Stomach (tissue), 9 donors: ENCODE data around the gene OR13D1. TPM values are rescaled to one million over a fixed set of nuclear protein-coding genes. Genes with fewer than 3 reads are reported as not detected.
A peak's percentile ranks its signal among the peaks of the same experiment; 100 is the strongest.

Source experiments
- DNase-seq, 2 donors: peaks; one replicate each; pipeline versions ENCODE4 v3.0.0 to v3.0.0-alpha.2; 2013 to 2019
- H3K27ac ChIP-seq, 5 donors: fragments of 200-600 bp in 4 of 5; sonication (generic) in 4 of 5; one replicate each; pipeline ENCODE4 v1.5.1; 2013 to 2019; ENCODE audit warnings: mild to moderate bottlenecking in 1 of 5, moderate library complexity in 1 of 5
- H3K27me3 ChIP-seq, 3 donors: fragments of 200-600 bp; sonication (generic); one replicate each; pipeline ENCODE4 v1.5.1; 2017 to 2019; ENCODE audit warnings: mixed run types in 1 of 3
- H3K36me3 ChIP-seq, 4 donors: fragments of 200-600 bp; sonication (generic); 1 replicate in 3 of 4; 2 replicates in 1 of 4; pipeline ENCODE4 v1.5.1; 2016 to 2019
- H3K4me1 ChIP-seq, 4 donors: fragments of 200-600 bp; sonication (generic); one replicate each; pipeline ENCODE4 v1.5.1; 2016 to 2019
- H3K4me3 ChIP-seq, 4 donors: fragments of 200-600 bp; sonication (generic) in 3 of 4; one replicate each; pipeline ENCODE4 v1.5.1; 2016 to 2019; ENCODE audit warnings: mild to moderate bottlenecking in 1 of 4
- H3K9me3 ChIP-seq, 4 donors: fragments of 200-600 bp; sonication (generic); one replicate each; pipeline ENCODE4 v1.5.1; 2016 to 2019
- EP300 ChIP-seq: sonication (generic); formaldehyde crosslinking; IDR thresholded peaks from one replicate; pipeline ENCODE4 v1.6.1; 2017; ENCODE audit warnings: antibody characterized with exemption
- POLR2A ChIP-seq, 4 donors: fragments of 450-650 bp; IDR thresholded peaks; one replicate each; pipeline ENCODE4 v1.6.1; 2016; ENCODE audit warnings: antibody characterized with exemption in 4 of 4, control low read depth in 2 of 4, mild to moderate bottlenecking in 1 of 4, moderate library complexity in 1 of 4
- POLR2AphosphoS5 ChIP-seq, 3 donors: sonication (generic); formaldehyde crosslinking; IDR thresholded peaks; one replicate each; pipeline ENCODE4 v1.6.1; 2016; ENCODE audit warnings: antibody characterized with exemption in 3 of 3
- WGBS, 5 donors: extraction: QIAGEN DNeasy Blood & Tissue Kit in 3 of 5; methylation state at CpG; one replicate each; pipeline versions ENCODE4 v1.1.5 to v1.1.7; 2013 to 2018; 5-methylcytosine and 5-hydroxymethylcytosine counted together
- intact Hi-C: fragments of 100-400 bp; cut with DNase I; formaldehyde crosslinking; loops from one replicate; pipeline ENCODE4 v1.15.1; 2023; ENCODE audit warnings: low total_unique reads
- polyA plus RNA-seq, 3 donors: library from polyadenylated mRNA; stranded (reverse); fragments of 200-250 nt; gene quantifications; one replicate each; pipeline ENCODE4 v1.2.3, GENCODE V29; 2013
- total RNA-seq, 5 donors: library from RNA; depleted of rRNA; stranded (reverse); fragments of >200 nt; gene quantifications; one replicate each; pipeline versions ENCODE4 v1.1.0 to v1.2.3, GENCODE V29; 2014 to 2016
- TF ChIP-seq, protein P1 (sequence below), 7 experiments: fragments of 450-650 bp in 4 of 7; fragments of 200-600 bp in 3 of 7; sonication (generic) in 3 of 7; IDR thresholded peaks; one replicate each; pipeline ENCODE4 v1.5.1; 2016 to 2019; ENCODE audit warnings: antibody characterized with exemption in 7 of 7, control low read depth in 2 of 7, mild to moderate bottlenecking in 1 of 7
- donor health status: healthy with polysubstance abuse.
- donor health status: Bipolar disorder and iron deficiency.
- donor health status: healthy.

OR13D1 gene
- total and polyA plus RNA-seq, 8 donors = not detected

DNA sequence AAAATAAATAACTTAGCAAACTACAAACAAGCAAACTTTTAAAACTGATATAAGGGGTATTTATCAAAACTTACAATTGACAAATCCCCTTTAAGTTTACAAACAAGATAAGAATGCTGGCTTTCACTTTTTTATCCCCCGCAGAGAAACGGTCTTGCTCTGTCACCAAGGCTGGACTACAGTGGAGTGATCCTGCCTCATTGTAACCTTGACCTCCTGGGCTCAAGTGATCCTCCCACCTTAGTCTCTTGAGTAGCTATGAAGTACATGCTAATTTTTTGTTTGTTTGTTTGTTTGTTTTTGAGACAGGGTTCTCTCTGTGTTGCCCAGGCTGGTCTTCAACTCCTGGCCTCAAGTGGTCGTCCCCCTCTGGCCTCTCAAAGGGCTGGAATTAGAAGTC, 44.1 kb downstream of the OR13D1 start:
- no peak for DNase-seq
- 59 to 77% (median 62%) methylated on average over 3 of the region's 3 CpGs for WGBS, 5 donors
- H3K36me3 ChIP-seq = no peaks in the 10 kb centered on the region
- H3K9me3 ChIP-seq = no peaks in the 10 kb centered on the region
- H3K27me3 ChIP-seq = no peaks in the 10 kb centered on the region
- intact Hi-C loops = no loop called here
- no peaks in the 10 kb centered on the region for H3K4me1 ChIP-seq
- no peak overlapping the region for H3K4me3 ChIP-seq
- no peak overlapping the region for H3K27ac ChIP-seq
- no peak for TF ChIP-seq POLR2A (IDR thresholded peaks at IDR 0.05)
- TF ChIP-seq EP300 = no peak
- TF ChIP-seq, protein P1, sequence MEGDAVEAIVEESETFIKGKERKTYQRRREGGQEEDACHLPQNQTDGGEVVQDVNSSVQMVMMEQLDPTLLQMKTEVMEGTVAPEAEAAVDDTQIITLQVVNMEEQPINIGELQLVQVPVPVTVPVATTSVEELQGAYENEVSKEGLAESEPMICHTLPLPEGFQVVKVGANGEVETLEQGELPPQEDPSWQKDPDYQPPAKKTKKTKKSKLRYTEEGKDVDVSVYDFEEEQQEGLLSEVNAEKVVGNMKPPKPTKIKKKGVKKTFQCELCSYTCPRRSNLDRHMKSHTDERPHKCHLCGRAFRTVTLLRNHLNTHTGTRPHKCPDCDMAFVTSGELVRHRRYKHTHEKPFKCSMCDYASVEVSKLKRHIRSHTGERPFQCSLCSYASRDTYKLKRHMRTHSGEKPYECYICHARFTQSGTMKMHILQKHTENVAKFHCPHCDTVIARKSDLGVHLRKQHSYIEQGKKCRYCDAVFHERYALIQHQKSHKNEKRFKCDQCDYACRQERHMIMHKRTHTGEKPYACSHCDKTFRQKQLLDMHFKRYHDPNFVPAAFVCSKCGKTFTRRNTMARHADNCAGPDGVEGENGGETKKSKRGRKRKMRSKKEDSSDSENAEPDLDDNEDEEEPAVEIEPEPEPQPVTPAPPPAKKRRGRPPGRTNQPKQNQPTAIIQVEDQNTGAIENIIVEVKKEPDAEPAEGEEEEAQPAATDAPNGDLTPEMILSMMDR (IDR thresholded peaks at IDR 0.05) = no peak
- no peak for TF ChIP-seq POLR2AphosphoS5 (IDR thresholded peaks at IDR 0.05)

DNA sequence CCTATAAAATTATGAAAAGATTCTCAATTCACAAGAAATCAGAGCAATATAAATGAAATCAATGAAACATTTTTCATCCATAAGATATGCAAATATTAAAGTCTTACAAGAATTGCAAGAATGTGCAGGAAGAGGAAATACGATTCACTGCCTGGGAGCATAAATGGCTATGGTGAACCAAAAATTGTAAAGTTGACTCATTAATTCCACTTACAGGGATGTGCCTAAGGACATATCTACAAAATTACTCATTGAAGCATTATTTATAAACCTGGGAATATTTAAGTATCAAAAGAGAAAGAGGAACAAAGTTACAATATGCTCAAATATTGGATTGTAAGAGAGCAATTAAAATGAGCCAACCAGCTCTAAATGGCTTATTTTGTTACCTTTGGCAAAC, 46.3 kb downstream of the OR13D1 start:
- intact Hi-C loops = no loop called here
- Histone ChIP-seq H3K36me3 (no peaks in the 10 kb centered on the region), H3K4me3 (no peak overlapping the region), H3K9me3 (no peaks in the 10 kb centered on the region), H3K27ac (peak overlapping the region in 1 of 5 donors; percentile 7), H3K27me3 (no peaks in the 10 kb centered on the region), H3K4me1 (no peaks in the 10 kb centered on the region)
- 25 to 36% (median 30%) methylated on average over 1 of the region's 1 CpG for WGBS, 5 donors
- TF ChIP-seq EP300 = no peak
- no peak for TF ChIP-seq POLR2A (IDR thresholded peaks at IDR 0.05)
- TF ChIP-seq, protein P1 (IDR thresholded peaks at IDR 0.05) = no peak
- DNase-seq = no peak

DNA sequence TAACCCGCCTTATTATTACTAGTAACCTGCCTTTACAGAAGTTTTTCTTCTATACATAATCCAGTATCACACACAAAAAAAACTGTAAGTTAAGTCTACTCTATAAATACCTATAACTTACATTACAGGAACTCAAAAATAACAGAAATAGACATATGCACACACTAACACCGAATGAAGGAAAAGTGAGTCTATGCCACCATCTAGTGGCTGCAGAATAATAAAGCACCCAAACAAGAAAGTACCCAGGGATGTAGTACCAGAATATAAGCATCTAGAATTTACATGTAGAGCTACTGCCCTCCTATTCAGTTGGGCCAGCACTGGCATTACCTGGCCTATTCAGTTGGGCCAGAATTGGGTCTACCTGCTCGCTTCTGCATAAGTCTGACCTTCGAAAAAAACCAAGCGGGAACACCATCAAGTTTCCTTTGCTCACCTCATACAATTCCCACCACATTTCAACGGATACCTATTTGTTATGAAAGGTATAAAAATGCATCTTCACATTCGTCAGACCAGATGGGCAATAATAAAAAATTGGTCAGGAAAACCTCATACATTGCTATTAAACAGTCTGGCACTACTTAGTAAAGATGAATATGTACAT, 49.2 kb downstream of the OR13D1 start:
- intact Hi-C loops = no loop called here
- TF ChIP-seq POLR2A (IDR thresholded peaks at IDR 0.05) (no peak), POLR2AphosphoS5 (IDR thresholded peaks at IDR 0.05) (no peak)
- TF ChIP-seq, protein P1 (IDR thresholded peaks at IDR 0.05) = peak in 5 of 7 experiments; percentile 37 to 69 (median 51)
- Histone ChIP-seq H3K36me3 (no peaks in the 10 kb centered on the region), H3K27ac (no peak overlapping the region), H3K4me3 (no peak overlapping the region), H3K27me3 (no peaks in the 10 kb centered on the region), H3K9me3 (no peaks in the 10 kb centered on the region), H3K4me1 (peaks cover 0 to 9% (median 4%) of the 10 kb centered on the region in 4 donors)
- 27 to 34% (median 30%) methylated on average over 7 of the region's 7 CpGs for WGBS, 5 donors
- peak in 1 of 2 donors; percentile 89 for DNase-seq

Other genes with a start within 250 kb of the OR13D1 start
- gene OR13F1, start 190.3 kb upstream of the OR13D1 start, total RNA-seq = not detected
- not detected for gene OR13F1, start 190.3 kb upstream of the OR13D1 start, polyA plus RNA-seq
- under 1 TPM in 1 of 5 donors, not detected in 4; 0.55 TPM for gene OR13C4, start 167.3 kb upstream of the OR13D1 start, total RNA-seq
- not detected for gene OR13C4, start 167.3 kb upstream of the OR13D1 start, polyA plus RNA-seq
- gene OR13C3, start 157.7 kb upstream of the OR13D1 start, total RNA-seq = not detected
- gene OR13C3, start 157.7 kb upstream of the OR13D1 start, polyA plus RNA-seq = not detected
- gene OR13C8, start 125.3 kb upstream of the OR13D1 start, total RNA-seq = not detected
- not detected for gene OR13C8, start 125.3 kb upstream of the OR13D1 start, polyA plus RNA-seq
- gene OR13C5, start 95.1 kb upstream of the OR13D1 start, total RNA-seq = not detected
- gene OR13C5, start 95.1 kb upstream of the OR13D1 start, polyA plus RNA-seq = not detected
- not detected for gene OR13C2, start 88.9 kb upstream of the OR13D1 start, total RNA-seq
- not detected for gene OR13C2, start 88.9 kb upstream of the OR13D1 start, polyA plus RNA-seq
- gene OR13C9, start 76.3 kb upstream of the OR13D1 start, total RNA-seq = not detected
- gene OR13C9, start 76.3 kb upstream of the OR13D1 start, polyA plus RNA-seq = not detected
- 10 to 100 TPM in 3 of 5 donors, 1 to 10 TPM in 2; 4.5 to 59.3 (median 11.7) TPM for gene NIPSNAP3A, start 53.2 kb downstream of the OR13D1 start, total RNA-seq
- 10 to 100 TPM; 24.3 to 36.4 (median 26.0) TPM for gene NIPSNAP3A, start 53.2 kb downstream of the OR13D1 start, polyA plus RNA-seq
- 1 to 10 TPM in 2 of 5 donors, not detected in 3; 2.0 to 5.5 TPM for gene NIPSNAP3B, start 69.6 kb downstream of the OR13D1 start, total RNA-seq
- gene NIPSNAP3B, start 69.6 kb downstream of the OR13D1 start, polyA plus RNA-seq = 1 to 10 TPM in 2 of 3 donors, under 1 TPM in 1; 0.75 to 2.3 (median 1.7) TPM
- 10 to 100 TPM; 16.2 to 75.3 (median 21.0) TPM for gene ABCA1, start 233.6 kb downstream of the OR13D1 start, total RNA-seq
- 1 to 10 TPM; 1.9 to 4.9 (median 3.3) TPM for gene ABCA1, start 233.6 kb downstream of the OR13D1 start, polyA plus RNA-seq